Stimulated activated CD8-positive, alpha-beta memory T cell treated with anti-CD3 and anti-CD28 coated beads, Interleukin-4, amount 100 ng/mL, for 1 hour (primary cell): ENCODE data around the gene GPR149.
"Not testable (repeated sequence)": the region's sequence is repeated elsewhere in the genome, so short reads cannot be mapped to it uniquely, and the experiment has no call there.

ENCODE experiments used
- DNase-seq, 2 donors: peaks; one replicate each; pipeline ENCODE4 v3.0.0-alpha.2; 2020; ENCODE audit warnings: low read depth in 2 of 2, low spot score in 1 of 2

The GPR149 gene, protein sequence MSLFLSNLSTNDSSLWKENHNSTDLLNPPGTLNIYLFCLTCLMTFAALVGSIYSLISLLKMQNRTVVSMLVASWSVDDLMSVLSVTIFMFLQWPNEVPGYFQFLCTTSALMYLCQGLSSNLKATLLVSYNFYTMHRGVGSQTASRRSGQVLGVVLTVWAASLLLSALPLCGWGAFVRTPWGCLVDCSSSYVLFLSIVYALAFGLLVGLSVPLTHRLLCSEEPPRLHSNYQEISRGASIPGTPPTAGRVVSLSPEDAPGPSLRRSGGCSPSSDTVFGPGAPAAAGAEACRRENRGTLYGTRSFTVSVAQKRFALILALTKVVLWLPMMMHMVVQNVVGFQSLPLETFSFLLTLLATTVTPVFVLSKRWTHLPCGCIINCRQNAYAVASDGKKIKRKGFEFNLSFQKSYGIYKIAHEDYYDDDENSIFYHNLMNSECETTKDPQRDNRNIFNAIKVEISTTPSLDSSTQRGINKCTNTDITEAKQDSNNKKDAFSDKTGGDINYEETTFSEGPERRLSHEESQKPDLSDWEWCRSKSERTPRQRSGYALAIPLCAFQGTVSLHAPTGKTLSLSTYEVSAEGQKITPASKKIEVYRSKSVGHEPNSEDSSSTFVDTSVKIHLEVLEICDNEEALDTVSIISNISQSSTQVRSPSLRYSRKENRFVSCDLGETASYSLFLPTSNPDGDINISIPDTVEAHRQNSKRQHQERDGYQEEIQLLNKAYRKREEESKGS

DNA sequence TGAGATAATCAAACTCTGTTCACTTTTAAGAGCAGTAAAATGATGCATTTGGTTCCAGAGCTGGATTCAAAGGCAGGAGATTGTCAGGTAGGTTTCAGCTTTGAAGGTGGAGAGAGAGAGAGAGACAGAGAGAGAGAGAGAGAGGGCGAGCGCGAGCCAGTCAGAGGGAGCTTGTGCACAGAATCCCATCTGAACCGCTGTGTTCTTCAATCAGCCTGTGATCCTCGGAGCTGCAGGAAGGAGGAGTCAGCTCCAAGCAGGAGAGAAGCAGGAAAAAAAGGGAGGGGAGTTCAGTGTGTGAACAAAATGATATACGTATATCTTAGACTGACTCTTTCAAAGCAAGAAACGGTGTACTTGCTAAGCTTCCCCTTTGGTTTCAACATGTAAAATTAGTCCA, at the start of gene GPR149:
GPR149 (minus strand) TSS at position 177 of the 400 bp plus-strand sequence. CDS start 575 bp downstream, outside the sequence.
- no peak for DNase-seq

DNA sequence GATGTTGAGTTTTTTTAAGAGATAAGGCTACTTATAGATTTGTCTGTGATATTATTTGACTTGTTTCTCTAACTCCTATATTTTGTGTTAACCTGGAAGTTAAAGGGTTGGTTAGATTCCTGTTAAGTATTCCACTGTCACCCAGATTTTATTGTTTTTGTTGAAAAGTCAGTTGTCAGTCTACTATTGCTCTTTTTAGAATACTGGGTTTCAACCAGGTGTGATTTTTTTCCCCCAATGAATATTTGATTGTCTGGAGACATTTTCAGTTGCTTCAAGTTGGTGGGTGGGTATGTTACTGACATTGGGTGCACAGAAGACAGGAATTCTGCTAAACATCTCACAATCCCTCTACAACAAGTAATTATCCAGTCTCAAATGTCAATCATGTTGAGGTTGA, 43.8 kb upstream of the GPR149 start:
- DNase-seq: no peak

DNA sequence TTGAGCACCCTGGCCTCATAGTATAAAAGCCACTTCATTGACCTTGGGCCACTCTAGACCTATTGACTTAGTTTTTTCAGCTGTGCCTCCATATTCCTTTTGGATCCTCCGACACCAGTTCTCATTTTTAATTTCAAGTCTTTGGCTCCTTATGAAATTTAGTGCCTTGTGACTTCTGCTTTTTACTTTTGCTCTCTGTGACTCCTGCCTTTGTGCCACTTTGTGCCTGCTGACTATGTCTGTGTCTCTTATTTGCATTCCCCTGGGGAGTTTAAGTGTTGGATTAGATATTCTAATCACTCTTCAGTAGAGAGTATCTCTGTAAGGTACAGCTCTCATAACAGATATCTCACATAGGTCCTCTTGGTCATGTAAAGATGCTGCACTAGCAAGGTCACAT, 39.6 kb upstream of the GPR149 start:
- no peak for DNase-seq

DNA sequence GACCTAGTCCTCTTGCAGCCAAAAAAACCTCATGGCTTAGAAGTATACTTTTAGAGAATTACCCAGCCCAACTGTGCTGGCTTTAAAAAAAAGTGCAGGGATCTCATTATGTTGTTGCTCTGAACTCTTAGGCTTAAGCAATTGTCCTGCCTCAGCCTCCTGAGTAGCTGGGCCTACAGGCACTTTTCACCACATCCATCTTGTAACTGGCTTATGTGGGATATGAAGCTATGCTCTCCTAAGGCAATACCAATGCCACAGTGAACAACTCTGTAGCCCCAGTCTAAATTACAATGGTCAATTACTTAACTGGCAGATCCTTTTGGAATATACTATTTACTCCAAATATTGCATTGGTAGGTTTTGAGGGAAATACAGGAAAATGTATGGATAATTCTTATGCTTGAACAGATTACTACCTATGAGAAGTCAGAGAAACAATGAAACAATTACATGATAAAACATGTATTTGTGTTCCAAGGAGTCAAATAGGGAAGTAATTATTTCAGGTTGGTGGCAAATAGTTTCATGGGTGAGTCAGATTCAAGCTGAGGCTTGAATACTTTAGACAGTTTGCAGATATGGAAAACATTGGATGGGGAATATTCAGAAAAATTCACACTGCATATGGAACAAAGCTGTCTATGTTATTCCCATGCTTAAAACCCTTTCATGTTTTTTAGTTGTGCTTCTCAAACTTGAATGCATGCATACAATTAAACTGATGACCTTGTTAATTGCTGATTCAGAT, 34.6 kb upstream of the GPR149 start:
- DNase-seq: no peak

DNA sequence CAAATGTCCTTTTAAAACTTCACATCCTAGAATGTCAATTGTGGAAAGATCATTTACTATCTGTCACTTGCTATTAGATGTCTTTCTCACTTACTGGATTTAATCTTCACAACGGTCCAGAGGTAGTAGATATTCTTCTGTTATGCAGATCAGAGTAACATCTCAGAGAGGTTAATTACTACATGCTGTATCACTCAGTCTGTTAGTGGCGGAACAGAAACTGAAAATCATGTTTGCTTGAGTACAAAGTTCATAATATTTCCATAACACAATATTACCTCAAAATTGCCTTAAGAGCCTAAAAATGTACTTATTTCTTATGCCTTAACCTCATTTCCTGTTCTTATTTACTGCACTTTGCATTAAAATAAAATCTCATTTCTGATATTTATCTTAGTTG, 28.6 kb upstream of the GPR149 start:
- DNase-seq: no peak

DNA sequence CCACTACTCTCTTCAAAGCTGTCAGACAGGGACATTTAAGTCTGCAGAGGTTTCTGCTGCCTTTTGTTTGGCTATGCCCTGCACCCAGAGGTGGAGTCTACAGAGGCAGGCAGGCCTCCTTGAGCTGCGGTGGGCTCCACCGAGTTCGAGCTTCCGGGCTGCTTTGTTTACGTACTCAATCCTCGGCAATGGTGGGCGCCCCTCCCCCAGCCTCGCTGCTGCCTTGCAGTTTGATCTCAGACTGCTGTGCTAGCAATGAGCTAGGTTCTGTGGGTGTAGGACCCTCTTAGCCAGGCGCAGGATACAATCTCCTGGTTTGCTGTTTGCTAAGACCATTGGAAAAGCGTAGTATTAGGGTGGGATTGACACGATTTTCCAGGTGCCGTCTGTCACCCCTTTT, 9.1 kb upstream of the GPR149 start:
- not testable (repeated sequence) for DNase-seq

DNA sequence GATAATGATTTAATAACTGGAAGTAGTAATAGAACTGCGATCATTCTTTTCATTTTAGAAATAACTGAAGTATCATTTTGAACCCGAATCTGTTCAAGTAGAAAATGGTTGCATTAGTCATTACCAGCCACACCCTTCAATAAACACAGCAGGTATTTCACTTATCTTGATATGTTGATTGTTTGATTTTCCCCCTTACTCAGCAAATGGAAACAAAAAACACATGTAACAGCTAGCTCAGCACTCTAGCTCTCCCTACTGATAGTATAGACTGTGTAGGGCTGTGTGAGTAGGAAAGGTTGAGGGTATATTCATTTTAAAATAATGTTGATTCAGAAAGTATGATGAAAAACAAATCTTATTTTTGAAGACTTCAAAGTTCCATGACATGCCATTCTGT, 1.1 kb upstream of the GPR149 start:
- DNase-seq: no peak

DNA sequence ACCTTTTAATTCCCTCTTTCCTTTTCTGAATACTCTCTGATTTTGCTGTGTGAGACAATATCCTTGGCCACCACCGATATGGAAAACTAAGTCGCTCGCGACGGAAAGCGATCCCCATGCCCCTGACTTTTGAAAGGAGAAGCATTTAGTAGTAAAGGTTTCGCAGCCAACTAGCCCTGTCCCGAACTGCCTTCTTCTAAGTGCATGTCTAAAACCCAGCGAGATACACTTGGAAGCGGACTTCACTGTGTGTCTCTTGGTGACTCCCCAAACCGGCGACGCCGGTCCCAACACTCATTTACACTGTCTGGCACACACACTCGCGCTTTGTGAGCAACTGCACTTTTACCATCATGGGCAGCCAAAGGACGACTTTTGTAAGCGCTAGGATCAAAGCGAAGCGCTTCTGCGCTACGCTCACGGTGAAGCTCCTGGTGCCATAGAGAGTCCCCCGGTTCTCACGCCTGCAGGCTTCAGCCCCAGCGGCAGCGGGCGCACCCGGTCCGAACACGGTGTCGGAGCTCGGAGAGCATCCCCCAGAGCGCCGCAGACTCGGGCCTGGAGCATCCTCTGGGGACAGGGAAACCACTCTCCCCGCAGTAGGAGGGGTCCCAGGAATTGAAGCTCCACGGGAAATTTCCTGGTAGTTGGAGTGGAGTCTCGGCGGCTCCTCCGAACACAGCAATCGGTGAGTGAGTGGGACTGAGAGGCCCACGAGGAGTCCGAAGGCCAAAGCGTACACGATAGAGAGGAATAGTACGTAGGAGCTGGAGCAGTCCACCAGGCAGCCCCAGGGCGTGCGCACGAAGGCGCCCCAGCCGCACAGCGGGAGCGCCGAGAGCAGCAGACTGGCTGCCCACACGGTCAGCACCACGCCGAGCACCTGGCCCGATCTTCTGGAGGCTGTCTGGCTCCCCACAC, 1.4 kb downstream of the GPR149 start:
- DNase-seq: no peak

DNA sequence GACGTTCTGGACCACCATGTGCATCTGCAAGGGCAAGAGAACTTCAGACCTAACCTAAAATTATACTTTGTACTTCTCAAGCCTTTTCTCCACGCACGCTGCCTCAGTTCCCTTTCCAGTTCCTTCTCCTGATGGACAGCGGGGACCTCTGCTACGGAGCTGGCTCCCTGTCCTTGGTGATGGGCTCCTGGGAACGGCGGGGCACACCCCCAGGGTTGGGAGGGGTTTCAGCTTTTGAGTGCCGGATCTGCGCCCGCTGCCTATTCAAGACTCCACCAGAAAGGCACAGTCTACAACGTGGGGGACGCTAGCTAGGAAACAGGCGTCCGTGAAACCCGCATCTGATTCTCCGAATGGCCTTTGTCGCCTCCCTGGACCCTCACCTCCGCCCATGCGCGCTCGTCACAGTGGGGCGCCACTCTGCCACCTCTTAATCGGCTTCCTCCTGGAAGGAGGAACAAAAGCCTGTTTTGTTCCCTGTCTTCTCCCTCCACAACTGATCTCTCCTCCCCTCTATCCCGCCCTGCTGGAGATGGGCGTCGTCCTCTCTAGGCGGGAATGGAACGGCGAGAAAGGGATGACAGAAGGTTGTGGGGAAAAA, 2.2 kb downstream of the GPR149 start:
- DNase-seq: no peak

DNA sequence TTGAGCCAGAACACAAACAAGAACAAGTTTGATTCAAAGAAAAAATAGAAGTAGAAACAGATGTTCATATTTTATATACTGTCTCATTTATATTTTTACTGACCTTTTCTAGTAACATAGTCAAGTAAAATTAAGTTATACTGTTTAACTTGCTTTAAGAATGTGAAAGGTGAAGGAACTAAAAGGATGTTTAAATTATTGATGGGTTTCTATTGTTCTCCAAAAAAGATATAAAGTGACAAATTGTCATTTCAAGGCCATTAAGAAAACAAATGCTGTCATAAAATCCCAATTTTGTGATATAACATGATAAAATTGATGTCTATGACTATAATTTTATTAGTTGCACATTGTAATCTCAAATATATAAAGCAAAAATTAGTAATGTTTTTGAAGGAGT, 7.3 kb downstream of the GPR149 start:
- no peak for DNase-seq

DNA sequence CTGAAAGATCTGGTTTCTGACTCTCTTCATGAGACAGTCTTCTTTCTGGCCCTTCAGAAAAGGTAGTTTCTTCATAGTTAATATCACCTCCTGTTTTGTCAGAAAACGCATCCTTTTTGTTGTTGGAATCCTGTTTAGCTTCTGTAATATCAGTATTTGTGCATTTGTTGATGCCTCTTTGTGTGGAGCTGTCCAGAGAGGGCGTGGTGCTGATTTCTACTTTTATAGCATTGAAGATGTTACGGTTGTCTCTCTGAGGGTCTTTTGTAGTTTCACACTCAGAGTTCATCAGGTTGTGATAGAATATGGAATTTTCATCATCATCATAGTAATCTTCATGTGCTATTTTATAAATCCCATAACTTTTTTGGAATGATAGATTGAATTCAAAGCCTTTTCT, 8.9 kb downstream of the GPR149 start:
- no peak for DNase-seq

DNA sequence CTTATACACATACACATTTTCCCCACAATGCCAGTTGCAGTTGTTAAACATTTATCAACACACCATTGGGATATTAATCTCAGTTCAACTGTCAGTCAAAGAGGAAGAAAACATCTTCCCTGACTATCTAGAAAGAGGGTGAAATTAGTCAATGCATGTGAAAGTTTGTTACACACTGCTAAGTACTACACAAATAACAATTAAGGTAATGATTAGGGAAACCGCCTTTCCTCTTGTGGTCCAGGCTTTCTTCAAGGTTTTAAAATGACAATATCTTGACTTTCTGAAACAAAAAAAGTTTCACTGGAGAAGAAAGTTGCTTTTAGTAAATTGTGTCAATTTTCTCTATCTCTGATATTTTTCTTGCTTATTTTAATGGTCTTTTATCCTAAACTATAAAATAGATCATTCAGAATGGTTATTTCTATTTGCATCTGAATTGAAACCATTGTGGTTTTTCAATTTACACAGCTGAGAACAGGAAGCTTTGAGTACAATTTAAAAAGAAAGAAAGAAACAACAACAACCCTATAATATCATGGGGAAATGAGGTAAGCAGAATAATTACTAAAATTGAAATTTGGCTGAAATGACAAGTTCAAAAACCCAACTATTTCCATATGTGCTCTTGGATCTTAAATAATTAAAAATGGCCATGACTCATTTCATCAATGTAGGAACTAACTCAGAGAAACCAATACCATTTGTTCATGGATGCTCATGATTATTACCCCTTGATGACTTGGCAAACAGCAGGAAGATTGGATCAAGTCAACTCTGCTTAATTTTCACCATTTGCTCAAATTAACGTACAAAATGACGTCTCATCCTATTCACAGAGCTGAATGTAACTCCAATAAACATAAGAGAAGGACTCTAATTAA, 31.7 kb downstream of the GPR149 start:
- no peak for DNase-seq

DNA sequence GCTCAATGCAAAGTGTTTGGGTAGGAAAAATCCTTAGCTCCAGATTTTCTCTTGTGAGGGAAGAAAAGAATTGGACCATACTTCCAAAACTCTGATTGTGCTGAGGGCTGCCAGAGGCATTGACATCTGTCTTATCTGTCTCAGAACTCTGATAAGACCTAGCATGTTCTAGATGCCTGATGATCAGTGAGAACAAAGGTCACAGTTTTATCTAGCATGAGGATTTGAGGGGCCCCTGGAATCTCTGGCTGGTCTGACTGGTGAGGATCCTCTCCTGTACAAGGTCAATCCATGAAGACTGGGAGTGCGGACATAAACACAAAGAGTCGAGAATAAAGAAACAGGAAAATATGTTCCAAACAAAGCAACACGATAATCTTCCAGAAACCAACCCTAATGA, 40.1 kb downstream of the GPR149 start:
- DNase-seq: no peak

DNA sequence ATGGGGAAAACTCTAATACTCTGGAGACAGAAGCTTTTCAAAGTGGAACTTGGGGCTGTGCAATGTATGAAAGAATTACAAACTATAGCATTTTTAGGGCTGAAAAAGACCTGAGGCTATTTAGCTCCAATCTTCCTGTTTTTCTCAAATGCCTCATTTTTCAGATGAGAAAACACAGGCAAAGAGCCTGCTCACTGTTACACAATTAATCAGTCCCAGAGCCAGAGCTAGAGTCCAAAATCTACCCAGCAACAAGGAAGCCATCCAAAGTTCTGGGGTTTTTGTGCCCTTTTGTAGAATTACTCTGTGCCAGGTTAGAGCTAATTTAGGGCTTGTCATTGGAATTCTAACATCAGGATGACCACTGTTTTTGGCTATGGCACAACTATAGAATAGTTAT, 45.5 kb downstream of the GPR149 start:
- no peak for DNase-seq

DNA sequence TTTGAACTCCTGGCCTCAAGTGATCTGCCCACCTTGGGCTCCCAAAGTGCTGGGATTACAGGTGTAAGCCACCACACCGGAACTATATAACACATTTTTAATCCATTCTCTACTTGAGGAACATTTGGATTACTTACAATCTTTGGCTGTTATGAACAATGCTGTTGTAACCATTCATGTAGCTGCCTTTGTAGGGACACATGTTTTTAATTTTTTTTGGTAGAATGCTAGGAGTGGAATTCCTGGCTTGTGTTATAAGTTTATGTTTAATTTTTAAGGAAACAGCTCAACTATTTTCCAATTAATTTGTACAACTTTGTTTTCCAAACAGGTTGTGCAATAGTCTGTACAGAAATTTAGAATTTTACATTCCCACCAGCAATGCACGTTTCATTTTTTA, 51.7 kb downstream of the GPR149 start:
- no peak for DNase-seq

DNA sequence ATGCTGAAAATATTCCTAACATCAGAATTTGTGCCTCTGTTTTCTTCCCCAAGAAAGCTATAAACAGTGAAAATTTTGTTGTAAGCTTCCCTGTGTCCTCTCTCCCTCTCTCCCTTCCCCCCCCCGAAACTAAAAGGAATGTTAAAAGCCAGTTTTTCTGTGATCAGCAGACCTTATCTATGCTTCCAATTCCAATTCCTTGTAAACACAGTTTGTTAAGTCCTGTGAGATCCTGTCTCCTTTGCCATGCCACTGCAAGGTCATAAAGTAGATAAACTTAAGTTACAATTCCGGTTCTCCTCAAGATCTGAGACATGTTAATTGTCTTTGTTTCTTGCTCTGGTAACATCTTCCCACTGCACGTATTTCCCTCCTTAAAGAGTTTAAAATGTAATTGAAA, 62.8 kb downstream of the GPR149 start:
- no peak for DNase-seq

DNA sequence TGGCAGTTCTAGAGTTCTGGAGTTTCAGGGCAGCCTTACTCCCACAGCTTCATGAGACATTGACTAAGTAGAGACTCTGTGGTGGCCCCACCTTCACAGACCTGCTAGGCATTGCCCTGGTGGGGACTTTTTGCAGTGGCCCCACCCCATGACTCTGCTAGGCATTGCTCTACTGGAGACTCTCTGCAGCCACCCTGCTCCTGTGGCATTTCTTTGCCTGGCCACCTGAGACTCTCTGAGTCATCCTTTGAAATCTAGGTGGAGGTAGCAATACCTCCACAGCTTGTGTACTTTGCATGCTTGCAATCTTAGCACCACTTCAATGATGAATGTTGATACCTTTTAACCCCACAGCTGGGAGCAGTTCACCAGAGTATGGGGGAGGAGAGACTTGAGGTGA, 65.1 kb downstream of the GPR149 start:
- no peak for DNase-seq

DNA sequence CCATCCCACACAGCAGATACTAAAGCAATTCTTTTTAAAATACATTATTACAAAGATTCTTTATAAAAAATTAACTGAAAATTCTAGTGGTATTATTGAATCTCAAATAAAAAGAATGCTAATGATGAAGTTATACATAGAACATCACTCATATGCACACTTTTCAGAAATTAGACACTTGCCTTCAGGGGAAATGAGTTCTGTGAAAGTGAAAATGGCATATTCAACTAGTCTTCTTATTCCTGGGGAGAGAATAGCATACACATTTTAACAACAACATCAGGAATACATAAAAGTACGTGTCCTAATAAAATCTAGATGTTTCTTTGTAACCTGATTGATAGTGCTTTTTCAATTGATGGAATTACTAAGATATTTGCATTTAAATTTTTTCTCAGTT, 68.9 kb downstream of the GPR149 start:
- no peak for DNase-seq

DNA sequence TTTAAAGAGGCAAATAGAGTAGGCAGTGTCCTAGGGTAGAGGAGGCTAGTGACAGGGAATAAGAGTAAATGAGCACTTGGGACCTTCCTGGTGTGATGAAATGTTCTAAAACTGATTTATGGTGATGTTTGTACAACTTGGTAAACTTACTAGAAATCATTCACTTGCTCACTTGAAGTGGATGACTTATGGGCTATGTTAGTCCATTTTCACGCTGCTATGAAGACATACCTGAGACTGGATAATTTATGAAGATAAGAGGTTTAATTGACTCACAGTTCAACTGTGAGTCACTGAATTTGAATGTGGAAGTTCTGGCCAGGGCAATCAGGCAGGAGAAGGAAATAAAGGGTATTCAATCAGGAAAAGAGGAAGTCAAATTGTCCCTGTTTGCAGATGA, 74.0 kb downstream of the GPR149 start:
- no peak for DNase-seq

DNA sequence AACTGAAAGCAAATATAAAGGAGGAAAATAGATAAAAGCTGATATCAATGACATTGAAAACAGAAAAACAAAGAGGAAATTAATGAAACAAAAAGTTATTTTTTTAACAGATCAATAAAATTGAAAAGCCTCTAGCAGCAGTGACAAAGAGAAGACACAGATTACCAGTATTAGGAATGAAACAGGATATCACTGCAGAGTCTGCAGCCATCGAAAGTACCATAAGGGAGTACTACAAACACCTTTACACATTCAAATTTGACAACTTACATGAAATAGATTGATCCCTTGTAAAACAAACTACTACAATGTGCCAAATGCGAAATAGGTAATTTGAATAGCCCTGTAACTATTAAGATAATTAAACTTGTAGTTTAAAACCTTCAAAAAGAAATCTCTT, 80.8 kb downstream of the GPR149 start:
- DNase-seq: no peak
